NCI-H1694 (cell line): ENCODE measurements around the gene PRKCH.

ENCODE experiments used
- DNase-seq: peaks from one replicate; lab custom pipeline; 2025; lab: John Stamatoyannopoulos, UW

The PRKCH gene

DNA sequence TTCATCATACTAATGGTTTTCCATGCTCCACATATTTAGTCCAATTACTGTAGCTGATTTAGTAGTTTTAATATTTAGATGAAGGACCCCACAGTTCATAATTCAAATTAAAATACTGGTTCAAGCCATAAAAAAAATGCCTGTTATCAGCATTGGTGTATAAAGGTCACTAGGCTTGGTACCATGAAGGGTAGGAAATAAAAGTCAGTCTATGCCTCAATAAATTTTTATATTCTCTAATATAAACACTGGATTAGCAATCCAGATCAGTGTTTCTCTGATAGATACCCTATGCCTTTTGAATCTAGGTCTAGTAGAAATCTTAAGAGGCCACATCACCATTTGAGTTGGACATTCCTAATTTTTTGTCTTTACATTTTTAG, 210.7 kb downstream of the PRKCH start:
- DNase-seq: no peak

GRCh38 chr14:61532763-61533162, 211.4 kb downstream of the PRKCH start:
- DNase-seq: no peak

DNA sequence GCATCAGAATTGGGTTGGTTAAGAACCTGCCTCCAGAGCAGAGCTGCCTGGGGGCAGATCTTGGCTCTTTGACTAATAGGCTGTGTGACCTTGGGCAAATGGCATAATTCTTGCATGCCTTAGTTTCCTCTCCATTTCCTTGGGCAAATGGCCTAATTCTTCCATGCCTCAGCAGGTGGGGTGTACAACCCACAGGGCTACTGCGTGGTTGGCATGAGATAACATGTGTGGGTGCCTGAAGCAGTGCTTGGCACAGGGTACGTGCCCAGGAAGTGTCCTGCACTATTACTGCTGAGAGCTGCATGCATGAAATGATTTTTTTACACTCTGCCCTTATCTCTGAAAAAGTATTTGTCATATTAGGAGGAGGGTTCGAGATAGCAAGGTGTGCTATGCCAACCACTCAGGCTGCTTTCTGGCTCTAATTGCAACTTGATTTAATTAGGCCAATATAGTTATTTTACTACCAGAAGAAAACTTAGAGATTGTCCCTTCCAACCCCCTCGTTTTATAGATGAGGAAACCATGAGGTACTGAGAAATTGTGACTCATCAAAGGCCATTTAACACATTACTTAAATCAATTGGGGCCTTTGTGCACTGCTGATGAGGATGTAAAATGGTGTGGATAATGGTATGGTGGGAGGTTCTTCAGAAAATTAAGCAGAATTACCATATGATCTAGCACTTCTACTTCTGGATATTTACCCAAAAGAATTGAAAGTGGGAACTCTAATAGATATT, 212.3 kb downstream of the PRKCH start:
- DNase-seq: no peak

DNA sequence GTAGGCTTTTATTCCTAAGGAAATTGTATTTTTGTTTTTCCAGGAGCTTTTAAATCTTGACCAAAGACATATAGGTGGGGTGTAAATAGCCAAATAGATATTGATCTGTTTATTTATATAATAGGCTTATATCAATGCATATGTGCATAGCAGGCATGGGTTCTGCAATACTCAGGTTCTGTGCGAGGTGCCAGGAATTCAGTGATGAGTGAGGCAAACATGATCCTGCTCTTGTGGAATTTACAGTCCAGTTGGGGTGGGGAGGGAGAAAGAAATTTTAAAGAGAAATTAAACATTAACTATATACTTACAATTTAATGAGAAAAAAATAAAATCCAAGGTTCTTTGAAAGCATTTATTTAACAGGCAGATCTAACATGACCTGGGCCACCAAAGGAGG, 213.7 kb downstream of the PRKCH start:
- DNase-seq: no peak

- no peak for DNase-seq
Observed at GRCh38 chr14:61535458-61535857, 214.1 kb downstream of the PRKCH start.

DNA sequence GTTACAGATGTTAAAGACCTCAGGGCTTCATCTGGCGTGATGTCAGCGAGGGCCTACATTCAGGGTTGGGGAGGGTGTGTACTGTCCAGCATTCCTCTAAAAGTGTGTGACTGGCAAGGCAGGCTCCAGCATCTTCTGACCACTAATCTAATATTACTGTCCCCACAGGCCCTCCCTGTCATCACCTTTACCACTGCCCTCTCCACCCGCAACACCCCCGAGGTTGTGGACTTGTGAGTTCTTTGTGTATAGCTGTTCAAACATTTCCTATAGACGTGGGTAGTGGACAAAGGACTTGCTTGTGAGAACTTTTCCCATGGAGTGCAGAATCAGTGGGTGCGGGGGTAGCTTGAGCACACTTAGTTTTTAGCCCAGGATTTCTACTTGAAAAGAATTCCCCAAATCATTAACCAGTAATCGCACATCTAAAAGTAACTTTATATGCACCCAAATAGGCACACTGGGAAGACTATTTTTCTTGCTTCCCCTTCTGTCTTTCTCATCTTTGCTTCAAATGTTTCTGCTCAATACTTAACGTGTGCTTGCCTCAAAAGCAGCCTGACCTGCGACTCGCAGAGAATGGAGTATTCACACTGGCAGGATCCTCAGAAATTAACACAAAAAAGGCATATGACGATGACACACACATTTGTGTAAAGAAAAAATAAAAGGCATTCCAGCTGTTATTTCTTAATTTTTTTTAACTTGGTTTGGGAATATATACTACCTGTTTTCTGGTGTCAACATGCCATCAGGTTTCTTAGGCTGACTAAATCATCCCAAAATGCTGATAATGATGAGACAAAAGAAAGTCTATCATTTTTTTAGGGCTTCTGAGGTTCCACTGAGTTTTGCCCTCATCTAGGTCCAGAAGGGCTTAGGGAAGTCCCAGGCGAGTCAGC, 215.5 kb downstream of the PRKCH start:
- no peak for DNase-seq

DNA sequence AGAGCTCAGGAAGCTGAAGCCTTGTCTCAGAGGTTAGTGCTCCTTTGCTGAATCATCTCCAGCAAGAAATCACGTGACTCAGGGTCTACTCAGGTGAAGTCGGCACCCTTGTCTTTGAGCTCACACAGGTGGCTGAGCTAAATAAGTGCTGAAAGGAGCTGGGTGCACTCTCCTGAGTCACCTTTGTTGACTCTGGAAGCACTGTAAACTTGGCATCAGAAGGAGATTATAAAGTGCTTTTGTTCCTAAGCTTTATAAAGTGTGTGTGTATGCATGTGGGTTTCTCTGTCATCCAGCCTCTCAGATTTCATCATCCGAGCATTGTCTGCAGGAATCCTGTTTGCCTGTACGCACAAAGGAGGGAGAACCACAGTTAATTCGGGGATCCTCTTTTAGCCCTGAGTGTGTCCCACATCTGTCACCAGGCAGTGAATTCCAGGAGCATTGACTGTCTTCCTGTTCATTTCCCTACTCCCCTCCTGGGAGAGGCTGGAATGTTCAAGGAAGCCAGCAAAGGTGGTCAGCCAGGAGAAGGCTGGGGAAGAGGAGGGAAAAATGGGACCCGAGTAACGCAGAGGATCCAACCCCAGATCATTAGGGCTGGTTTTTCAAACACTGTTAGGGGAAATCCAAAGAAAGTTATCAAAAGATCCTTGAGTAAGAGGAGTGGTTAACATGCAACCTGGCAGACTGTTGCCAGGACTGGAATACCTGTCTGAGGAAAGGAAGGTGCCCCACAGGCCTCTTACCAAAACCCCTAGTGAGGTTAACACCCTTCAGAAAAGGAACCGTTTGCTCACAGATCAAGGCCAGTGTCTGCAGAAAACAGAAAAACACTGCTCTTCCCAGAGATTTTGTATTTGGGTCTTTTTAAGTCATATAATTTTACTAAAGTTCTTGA, 216.4 kb downstream of the PRKCH start:
- DNase-seq: no peak

GRCh38 chr14:61538464-61539022, 217.2 kb downstream of the PRKCH start:
- DNase-seq: no peak

GRCh38 chr14:61539631-61540030, 218.3 kb downstream of the PRKCH start:
- DNase-seq: no peak

GRCh38 chr14:61540931-61541330, 219.6 kb downstream of the PRKCH start:
- DNase-seq: no peak

- no peak for DNase-seq
Observed at GRCh38 chr14:61542848-61543790, 221.7 kb downstream of the PRKCH start.

DNA sequence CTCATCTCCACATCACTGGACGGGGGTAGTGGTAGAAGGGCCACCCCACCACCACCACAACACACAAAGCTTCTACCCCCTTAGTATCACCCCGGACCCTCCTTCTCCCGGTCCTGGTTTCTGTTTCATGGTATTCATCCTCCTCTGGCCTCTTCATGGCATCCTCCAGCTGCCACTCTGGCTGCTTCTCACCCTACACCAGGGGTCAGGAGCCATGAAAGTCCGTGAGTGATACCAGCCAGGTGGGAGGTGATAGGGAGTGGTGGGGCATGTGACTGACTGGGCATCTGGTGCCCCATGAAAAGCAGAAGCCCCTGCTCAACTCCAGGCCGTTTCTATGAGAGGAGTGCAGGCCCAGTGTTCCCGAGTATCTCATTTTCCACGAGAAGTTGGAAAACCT, 222.6 kb downstream of the PRKCH start:
- no peak for DNase-seq

- no peak for DNase-seq
Observed at GRCh38 chr14:61544448-61545330, 223.3 kb downstream of the PRKCH start.

GRCh38 chr14:61545726-61546455, 224.5 kb downstream of the PRKCH start:
- no peak for DNase-seq

DNA sequence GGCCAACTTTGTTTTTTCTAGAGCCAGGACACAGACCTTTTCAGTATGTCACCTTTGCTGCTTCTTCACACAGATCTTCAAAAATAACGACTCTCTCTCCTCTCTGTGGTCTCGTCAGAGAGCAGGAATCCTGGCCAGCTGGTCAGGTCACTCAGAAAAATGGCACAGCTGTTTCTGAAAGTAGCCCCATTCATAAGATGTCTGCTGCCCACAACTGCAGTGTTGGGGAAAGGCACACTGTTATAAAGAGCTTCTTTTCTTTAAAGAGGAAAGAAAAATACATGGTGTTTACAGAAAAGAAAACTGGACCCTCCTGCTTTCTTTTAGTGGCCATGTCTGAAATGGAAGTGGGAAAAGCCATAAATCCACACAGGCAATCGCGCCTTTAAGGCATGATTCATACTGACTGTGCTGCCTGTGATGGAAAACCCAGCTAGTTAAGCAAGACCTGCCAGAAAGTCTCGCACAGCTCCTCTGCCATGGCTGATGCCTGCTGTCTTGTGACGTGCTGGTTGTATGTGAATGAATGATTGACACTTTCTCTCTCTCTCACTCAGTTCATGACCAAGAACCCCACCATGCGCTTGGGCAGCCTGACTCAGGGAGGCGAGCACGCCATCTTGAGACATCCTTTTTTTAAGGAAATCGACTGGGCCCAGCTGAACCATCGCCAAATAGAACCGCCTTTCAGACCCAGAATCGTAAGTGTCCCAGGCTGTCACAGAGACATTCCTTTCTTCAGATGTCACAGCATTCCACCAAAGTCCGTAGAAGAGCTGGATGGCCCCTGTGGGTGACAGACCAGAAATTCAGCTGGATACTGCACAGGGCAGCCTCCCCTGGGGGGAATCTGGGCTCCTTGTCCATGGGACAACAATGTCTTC, 226.0 kb downstream of the PRKCH start:
- no peak for DNase-seq

- no peak for DNase-seq
Observed at GRCh38 chr14:61549425-61549824, 228.0 kb downstream of the PRKCH start.

DNA sequence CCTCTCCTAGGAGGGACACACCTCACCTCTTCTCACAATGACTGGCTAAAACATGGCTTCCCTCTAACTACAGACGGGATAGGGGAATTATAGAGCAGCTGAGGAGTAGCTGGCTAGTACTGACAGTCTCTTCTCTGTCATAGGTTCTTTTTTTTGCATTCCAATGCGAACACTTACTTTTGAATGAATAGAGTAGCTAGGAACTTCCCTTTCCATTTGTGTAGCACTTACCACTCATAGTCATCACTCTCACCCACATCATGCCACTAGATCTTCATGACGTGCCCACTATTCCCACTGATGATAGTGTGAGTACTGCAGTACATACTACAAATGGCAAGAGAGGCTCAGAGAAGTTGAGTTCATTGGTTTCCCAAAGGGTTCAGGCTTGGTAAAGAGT, 230.0 kb downstream of the PRKCH start:
- no peak for DNase-seq

- no peak for DNase-seq
Observed at GRCh38 chr14:61552241-61552640, 230.9 kb downstream of the PRKCH start.
